ACHN (cell line): ENCODE measurements around the gene NFASC.

ENCODE experiments used
- DNase-seq: peaks from one replicate; pipeline ENCODE4 v3.0.0-alpha.2; 2015
- in situ Hi-C: cut with HindIII; loops from 2 replicates; pipeline ENCODE4 v1.10.0; 2017; ENCODE audit warnings: low sequenced_read_pairs, low pct_ligation_motif_present, low pct_unique_long_range_greater_than_20kb

NFASC gene

DNA sequence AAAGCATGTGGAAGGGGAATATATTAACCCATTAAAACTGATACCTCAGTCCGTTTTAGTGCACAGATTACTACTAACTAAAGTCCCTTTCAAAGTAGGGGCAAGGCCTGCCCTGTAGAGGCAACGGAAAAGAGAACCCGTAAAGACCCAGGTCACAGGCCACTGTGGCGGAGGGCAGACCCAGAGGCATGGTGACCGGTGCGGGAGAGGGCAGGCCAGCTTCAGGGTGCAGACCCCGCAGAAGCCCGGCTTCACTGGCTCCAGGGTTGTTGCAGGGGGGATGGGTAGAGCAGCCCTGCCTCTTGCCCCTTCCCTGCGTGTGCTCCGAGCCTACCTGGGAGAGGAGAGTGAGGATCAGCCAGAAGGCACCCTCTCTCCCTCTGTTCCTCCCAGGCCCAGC, 190.1 kb downstream of the NFASC start:
- in situ Hi-C loops = no loop called here
- DNase-seq = no peak

DNA sequence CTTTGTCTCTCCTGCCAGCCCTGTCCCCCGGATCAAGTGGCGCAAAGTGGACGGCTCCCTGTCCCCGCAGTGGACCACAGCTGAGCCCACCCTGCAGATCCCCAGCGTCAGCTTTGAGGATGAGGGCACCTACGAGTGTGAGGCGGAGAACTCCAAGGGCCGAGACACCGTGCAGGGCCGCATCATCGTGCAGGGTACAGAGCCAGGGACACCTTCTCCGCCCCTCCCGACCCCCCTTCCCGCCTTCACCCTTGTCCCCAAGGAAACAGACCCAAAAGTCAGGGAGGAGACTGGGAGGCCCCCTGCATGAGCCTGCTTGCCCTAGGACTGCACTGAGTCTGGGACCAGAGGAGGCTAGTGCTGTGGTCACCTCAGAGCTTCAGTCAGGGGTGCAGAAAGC, 190.6 kb downstream of the NFASC start:
- no peak for DNase-seq
- in situ Hi-C loops = no loop called here

DNA sequence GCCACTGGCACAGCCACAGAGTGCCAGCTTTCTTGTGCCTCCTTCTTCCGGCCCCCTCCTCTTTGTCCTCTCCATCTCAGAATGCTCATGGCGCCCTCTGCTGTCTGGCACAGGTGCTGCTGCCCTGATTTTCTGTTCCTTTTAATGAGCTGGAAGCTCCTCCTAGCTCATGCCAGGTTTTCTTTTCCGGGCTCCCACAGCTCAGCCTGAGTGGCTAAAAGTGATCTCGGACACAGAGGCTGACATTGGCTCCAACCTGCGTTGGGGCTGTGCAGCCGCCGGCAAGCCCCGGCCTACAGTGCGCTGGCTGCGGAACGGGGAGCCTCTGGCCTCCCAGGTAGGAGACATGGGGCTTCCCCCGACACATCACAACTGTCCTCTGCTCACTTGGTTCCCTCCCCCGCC, 191.0 kb downstream of the NFASC start:
- peak; percentile 77 for DNase-seq
- in situ Hi-C loops = no loop called here

DNA sequence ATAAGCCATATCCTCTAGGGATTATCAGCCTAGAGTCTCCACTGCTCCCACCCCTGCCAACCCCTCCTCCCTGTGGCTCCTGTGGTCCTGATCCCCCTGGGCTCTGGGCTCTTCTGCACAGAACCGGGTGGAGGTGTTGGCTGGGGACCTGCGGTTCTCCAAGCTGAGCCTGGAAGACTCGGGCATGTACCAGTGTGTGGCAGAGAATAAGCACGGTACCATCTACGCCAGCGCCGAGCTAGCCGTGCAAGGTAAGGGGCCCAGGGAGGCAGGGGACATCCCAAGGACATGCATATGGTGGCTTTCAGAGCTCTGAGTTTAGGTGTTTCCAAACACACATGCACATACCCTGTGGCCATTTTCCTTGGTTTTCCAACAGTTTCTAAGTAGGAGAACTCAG, 191.7 kb downstream of the NFASC start:
- in situ Hi-C loops = no loop called here
- DNase-seq = no peak

DNA sequence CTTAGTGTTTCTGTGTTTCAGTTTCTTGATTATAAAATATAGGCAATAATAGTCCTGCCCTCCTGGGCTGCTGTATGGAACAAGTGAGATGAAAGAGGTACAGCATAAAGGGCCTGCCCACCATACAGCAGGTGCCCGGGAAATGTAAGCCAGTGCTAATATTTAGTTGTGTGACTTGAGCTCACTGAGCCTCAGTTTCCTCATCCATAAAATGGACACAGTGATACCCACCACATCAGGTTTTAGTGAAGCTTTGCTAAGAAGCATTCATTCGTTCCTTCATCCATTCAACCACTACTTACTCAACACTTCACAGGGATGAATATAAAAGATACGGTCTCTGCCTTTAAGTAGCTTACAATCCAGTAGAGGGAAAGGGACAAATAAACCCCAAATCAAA, 192.2 kb downstream of the NFASC start:
- in situ Hi-C loops = no loop called here

DNA sequence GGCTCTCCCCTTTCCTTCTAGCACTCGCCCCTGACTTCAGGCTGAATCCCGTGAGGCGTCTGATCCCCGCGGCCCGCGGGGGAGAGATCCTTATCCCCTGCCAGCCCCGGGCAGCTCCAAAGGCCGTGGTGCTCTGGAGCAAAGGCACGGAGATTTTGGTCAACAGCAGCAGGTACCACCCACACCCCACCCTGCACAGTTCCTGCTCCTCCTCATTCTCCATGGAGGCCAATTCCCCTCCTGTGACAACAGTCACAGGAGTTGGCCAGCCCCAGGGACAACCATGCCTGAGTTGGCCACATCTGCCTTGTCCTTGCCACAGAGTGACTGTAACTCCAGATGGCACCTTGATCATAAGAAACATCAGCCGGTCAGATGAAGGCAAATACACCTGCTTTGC, 193.6 kb downstream of the NFASC start:
- in situ Hi-C loops = no loop called here

More for the DNA sequence above, 192.2 kb downstream of the NFASC start:
- no peak for DNase-seq

DNA sequence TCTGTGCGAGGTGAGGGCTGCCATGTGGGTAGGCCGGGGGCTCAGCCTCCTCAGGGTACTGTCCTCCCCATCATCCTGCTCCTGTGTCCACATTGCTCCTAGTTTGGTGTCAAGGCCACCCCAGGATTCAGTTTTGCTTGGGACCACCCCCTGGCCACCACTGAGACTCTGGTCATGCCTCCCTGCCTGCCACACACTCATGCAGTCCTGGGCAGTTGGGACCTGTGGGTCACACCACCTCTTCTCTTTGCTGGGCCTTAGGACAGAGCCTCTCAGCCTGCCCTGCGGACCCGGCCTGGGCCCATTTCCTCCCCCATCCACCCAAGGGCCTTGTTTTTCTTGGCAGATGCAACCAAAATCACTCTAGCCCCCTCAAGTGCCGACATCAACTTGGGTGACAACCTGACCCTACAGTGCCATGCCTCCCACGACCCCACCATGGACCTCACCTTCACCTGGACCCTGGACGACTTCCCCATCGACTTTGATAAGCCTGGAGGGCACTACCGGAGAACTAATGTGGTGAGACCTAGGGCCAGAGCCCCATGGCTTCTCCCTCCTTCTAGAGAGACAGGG, 194.2 kb downstream of the NFASC start:
- no peak for DNase-seq
- in situ Hi-C loops = no loop called here

More for the DNA sequence above, 193.6 kb downstream of the NFASC start:
- DNase-seq = no peak

DNA sequence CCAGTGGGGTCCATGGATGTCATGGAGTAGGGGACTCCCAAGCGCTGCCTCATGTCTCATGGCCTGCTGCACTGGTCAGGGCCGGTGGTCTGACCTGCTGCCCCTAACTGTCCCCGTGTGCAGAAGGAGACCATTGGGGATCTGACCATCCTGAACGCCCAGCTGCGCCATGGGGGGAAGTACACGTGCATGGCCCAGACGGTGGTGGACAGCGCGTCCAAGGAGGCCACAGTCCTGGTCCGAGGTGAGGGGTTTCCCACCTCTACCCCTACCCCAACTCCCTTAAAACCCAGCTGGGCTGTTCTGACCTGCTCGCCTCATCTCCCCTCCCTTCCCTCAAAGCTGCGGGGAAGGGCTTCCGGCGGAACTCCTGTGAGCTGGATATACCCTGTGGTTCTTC, 195.0 kb downstream of the NFASC start:
- no peak for DNase-seq
- in situ Hi-C loops = no loop called here

DNA sequence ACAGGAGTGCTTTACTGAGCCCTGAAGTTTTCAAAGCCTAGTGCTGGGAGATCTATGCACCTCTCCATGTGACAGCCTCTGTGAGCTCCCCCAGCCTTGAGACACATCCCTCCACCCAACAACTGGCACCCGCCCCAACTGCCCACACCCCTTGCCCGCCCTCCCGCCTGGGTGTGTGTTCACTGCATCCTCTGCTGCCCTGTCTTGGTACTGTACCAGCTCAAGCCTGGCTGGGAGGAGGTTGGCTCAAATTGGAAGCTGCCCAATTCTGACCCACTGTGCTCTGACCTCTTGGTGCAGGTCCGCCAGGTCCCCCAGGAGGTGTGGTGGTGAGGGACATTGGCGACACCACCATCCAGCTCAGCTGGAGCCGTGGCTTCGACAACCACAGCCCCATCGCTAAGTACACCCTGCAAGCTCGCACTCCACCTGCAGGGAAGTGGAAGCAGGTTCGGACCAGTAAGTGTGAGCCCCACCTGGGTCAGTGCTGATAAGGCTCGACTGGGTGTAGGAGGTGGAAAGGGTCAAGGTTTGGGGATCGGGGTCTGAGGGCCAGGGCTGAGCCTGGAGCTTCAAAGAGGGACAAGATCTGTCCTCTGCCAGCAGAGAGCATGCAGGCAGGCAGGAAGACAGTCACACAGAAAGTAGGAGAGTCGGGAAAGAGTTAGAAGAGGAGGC, 195.6 kb downstream of the NFASC start:
- DNase-seq = no peak
- in situ Hi-C loops = no loop called here

DNA sequence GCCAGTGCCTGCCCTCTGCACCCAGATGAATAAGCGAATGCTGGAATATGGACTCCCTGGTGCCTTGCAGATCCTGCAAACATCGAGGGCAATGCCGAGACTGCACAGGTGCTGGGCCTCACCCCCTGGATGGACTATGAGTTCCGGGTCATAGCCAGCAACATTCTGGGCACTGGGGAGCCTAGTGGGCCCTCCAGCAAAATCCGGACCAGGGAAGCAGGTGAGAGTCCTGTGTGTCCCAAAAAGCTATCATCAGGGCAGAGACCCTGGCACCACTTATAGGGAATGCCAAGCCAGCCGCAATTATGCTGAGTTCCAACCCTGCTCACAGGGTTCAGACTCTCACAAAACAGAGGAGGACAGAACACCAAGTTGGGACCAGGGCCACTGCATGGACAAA, 196.4 kb downstream of the NFASC start:
- no peak for DNase-seq
- in situ Hi-C loops = no loop called here

DNA sequence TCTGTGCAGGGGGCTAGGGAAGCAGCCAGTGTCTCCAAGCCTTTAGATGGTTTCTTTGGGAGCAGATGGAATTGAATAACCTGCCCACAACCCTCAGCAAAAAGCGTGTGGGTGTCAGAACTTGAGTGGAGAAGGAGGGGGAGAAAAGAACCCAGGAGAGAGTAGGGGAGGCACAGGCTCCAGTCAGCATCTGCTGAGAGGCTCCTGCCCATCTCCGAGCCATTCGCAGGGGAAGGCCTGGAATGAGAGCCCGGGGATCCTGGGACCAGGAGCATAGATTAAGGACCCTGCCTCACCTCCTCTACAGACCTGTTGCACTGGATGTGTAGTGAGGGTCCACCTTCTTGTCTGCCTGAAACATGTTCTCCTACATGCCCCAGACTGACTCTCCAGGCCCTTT, 197.3 kb downstream of the NFASC start:
- in situ Hi-C loops = no loop called here
- DNase-seq = no peak

DNA sequence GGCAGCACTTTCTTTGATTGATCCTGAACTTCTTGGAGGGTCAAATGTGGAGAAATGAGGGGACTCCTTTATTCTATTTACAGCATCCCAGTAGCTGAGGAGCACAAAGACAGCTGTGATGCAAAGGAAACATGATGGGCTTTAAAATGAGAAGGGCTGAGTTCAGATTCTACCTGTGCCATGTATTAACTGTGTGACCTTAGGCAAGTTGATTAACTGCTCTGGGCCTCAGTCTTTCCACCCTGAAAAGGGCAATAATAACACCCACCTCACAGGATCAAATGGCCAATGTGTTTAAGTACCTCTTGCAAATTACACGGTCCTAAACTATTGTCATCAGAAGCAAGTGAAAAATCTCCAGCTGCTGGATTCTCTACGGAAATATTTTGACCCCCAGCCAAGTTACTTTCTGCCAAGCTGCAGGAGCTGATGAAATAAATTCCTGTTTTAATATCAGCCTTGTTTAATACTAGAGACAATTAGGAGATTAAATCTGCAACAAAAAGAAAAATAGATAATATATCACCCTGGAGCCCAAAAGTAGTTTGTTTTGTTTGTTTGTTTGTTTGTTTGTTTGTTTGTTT, 197.9 kb downstream of the NFASC start:
- in situ Hi-C loops = no loop called here

DNA sequence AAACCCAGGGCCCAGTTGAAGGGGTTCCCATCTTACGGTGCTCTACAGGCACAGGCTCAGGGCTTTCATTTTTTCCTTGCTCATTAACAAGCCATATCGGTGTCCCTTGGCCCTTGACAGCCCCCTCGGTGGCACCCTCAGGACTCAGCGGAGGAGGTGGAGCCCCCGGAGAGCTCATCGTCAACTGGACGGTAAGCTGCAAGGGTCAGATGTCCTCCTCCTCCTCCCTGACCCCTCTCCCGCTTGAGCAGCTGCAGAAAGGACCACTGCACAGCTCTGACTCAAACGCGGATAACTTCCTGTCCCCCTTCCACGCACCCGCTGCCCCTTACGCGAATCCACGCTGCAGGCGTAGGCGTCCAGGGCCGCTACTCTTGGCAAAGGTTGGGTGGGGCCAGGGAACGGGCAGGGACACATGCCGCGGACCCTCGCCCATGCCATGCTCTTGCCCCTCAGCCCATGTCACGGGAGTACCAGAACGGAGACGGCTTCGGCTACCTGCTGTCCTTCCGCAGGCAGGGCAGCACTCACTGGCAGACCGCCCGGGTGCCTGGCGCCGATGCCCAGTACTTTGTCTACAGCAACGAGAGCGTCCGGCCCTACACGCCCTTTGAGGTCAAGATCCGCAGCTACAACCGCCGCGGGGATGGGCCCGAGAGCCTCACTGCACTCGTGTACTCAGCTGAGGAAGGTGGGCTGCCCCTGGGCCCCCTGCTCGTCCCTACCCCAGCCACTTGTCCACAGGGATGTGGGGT, 198.9 kb downstream of the NFASC start:
- DNase-seq = no peak
- in situ Hi-C loops = no loop called here

More for the DNA sequence above, 197.9 kb downstream of the NFASC start:
- no peak for DNase-seq

DNA sequence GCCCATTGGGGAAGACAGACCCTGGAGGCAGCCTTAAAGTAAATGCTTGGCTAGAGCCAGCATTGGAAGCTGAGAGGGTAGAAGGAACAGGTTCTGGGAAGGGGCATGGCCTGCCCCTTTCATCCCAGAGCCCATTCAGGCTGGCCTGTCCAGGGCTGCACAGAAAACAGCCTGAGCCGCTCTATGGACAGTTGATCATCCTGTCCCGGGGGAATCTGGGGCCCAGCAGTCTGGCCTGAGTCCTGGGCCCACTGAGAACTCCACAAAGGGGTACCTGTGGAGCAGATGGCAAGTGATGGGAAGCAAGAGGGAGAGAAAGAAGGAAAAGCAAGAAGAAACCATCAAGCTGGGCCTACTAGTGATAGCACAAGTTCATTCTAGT, 200.4 kb downstream of the NFASC start:
- DNase-seq = no peak
- in situ Hi-C loops = no loop called here

DNA sequence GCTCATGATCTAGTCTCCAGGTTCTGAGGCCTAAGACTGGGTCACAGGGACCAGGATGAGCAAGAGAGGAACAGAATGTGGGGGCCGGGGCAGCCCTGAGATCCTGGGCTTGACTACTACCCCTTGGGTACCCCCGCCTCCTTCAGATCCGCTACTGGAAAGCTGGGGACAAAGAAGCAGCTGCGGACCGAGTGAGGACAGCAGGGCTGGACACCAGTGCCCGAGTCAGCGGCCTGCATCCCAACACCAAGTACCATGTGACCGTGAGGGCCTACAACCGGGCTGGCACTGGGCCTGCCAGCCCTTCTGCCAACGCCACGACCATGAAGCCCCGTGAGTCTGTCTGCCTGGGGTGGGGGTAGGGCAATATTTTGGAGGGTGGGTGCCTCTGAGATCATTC, 201.1 kb downstream of the NFASC start:
- in situ Hi-C loops = no loop called here
- no peak for DNase-seq

DNA sequence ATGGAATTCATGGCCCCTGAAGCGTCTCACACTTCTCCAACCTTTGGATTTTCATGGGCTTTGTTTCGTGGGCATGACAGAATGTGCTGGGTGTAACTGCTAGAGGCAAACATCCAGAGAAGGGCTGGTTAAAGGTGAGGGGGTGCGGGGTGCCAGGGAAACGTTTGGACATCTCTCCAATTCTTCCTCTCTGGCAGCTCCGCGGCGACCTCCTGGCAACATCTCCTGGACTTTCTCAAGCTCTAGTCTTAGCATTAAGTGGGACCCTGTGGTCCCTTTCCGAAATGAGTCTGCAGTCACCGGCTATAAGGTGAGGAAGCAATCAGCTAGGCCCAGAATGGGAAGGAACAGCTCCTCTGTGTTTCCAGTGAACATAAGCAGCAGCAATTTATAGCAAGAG, 201.6 kb downstream of the NFASC start:
- no peak for DNase-seq
- in situ Hi-C loops = no loop called here
